Epithelial cell of proximal tubule (primary cell): ENCODE measurements around the gene COL28A1. TPM values are rescaled to one million over a fixed set of nuclear protein-coding genes. Genes with fewer than 3 reads are reported as not detected.

Source experiments
- DNase-seq: peaks from one replicate; pipeline ENCODE4 v3.0.0-alpha.2; 2011; ENCODE audit warnings: low read depth
- H3K4me3 ChIP-seq: 2 replicates; pipeline ENCODE4 v1.5.1; 2011; ENCODE audit warnings: low read depth, mild to moderate bottlenecking, low read length
- total RNA-seq: library from RNA; depleted of rRNA; stranded (reverse); fragments of >200 nt; gene quantifications from 2 replicates; pipeline ENCODE4 v1.2.3, GENCODE V29; 2015
- TF ChIP-seq, protein P1 (sequence below): conservative IDR thresholded peaks from 2 replicates; pipeline ENCODE4 v1.5.1; 2012; ENCODE audit warnings: low read depth, mild to moderate bottlenecking, low read length

The COL28A1 gene
- total RNA-seq, 1 donor from 2014 or later: 0.40 TPM

DNA sequence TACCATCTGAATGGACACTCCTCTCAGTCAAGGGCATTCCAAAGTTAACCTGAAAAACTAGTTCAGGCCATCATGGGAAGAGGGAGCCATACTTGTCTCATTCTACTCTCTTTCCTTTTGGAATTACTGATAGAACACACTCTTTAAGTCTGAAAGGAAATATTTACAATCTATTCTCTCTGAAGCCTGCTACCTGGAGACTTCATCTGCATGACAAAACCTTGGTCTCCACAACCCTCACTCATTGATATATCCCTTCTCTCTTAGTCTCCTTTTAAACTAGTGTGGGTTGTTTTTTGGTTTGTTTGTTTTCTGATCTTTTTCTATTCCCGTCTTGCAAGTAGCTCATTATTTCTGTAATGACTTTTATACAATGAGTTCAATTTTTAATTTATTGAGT is 183.8 kb downstream of the COL28A1 start:
- DNase-seq: no peak
- H3K4me3 ChIP-seq: no peak overlapping the region
- TF ChIP-seq, protein P1, sequence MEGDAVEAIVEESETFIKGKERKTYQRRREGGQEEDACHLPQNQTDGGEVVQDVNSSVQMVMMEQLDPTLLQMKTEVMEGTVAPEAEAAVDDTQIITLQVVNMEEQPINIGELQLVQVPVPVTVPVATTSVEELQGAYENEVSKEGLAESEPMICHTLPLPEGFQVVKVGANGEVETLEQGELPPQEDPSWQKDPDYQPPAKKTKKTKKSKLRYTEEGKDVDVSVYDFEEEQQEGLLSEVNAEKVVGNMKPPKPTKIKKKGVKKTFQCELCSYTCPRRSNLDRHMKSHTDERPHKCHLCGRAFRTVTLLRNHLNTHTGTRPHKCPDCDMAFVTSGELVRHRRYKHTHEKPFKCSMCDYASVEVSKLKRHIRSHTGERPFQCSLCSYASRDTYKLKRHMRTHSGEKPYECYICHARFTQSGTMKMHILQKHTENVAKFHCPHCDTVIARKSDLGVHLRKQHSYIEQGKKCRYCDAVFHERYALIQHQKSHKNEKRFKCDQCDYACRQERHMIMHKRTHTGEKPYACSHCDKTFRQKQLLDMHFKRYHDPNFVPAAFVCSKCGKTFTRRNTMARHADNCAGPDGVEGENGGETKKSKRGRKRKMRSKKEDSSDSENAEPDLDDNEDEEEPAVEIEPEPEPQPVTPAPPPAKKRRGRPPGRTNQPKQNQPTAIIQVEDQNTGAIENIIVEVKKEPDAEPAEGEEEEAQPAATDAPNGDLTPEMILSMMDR: no peak

DNA sequence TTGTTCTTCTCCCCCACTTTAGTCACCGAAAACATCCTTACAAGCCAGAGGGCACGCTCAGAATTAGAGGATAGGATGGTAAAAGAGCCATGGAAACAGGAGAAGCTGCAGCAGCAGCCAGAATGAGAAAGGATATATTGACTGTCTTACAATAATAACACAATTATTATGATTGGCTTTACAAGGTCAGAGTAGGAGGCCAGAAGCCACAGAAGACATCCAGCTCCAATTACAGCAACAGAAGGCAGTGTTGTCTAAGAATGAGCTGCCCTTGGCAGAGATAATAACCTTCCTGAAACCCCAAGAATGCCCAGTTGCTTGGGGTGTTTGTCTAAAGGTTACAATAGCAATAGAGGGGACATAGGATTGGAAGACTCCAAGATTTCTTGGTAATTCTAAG is 184.5 kb downstream of the COL28A1 start:
- TF ChIP-seq, protein P1: no peak
- DNase-seq: no peak
- no peak overlapping the region for H3K4me3 ChIP-seq

DNA sequence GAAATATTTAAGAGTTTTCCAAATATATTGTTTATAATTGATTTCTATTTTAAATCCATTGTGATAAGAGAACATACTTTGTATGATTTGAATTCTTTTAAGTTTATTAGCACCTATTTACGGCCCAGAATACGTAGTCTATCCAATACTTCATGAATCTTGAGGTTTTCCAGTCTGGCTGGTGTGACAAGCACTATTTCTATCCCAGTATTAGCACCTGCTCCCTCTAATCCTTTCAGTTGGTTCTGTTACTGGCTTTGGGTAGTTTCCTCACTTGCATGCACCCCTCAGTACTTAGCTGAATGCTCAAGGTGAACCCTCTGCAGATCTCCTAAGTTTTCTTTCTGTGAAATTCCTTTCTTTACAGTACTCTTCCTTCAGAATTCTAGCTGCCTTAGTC is 186.5 kb downstream of the COL28A1 start:
- DNase-seq: no peak
- no peak overlapping the region for H3K4me3 ChIP-seq
- TF ChIP-seq, protein P1: no peak

DNA sequence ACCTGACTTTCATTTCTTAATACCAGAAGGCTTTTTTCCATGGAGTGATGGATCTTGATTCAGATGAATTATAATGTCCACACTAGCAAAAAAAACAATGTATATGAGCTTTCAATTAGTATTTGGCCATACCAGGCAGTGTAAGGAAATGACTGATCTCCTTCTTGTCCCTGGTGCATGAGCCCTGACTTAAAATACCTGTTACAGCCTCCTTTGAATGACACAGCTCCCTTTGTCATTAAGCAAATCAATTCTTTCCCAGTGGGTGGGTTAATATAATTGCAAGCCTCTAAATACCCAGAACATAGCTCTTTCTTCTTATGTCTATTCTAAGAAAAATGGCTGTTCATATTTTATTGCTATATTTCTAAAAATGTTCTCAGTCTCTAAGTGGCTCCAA is 188.6 kb downstream of the COL28A1 start:
- H3K4me3 ChIP-seq: no peak overlapping the region
- TF ChIP-seq, protein P1: no peak
- DNase-seq: no peak

DNA sequence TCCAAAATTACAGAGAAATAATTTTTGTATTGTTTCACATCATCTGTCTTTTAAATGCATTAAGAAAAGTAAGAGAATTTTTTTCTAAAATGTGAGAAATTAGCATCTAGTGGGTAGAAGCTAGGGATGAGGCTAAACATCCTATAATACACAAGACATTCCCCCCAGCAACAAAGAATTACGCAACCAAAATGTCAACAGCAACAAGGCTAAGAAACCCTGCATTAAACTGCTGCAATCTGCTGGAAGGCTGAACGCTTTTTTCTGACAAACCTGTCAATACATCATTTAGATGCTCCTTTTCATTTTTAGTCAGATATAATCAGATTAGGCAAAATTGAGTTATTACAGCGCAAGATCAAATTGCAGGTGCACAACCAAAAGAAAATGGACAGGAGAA is 191.1 kb downstream of the COL28A1 start:
- no peak overlapping the region for H3K4me3 ChIP-seq
- no peak for DNase-seq
- TF ChIP-seq, protein P1: no peak

DNA sequence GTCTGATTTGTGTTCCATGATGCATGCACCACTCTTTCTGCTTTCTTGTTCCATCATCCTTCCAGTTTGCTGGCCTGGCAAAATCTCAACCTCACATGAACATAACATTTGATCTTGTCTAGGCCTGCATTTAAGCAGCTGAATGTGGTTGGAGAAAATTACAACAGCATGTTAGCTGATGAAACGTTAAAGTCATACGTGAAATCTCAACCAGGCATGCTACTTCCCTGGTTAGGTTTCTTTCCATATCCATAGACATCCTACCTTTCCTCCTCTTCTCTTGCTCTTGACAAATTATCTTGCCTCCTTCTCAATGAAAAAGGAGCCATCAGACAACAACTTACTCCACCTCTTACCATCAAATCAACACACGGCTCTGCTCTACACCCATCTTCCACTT is 199.8 kb downstream of the COL28A1 start:
- no peak overlapping the region for H3K4me3 ChIP-seq
- TF ChIP-seq, protein P1: no peak
- no peak for DNase-seq

DNA sequence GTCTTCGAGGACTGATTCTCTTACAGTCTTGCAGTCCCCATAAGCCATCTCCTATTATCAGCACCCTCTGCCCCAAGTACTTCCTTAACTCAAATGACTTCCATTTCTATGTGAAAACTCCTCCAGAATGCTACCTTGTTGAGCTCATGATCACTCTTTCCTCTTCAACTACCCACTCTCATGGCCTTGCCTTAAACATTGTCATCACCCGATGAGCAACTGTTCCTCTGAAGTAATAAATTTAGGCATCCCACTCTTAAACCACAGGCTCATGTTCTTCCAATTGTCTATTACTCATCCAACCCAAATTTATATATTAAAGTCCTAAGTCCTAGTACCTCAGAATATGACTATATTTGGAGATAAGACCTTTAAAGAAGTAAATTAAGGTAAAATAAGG is 200.5 kb downstream of the COL28A1 start:
- no peak overlapping the region for H3K4me3 ChIP-seq
- TF ChIP-seq, protein P1: no peak
- DNase-seq: no peak
